Neural cell (in vitro differentiated cells): ENCODE results near the gene CDH3. TPM values are rescaled to one million over a fixed set of nuclear protein-coding genes. Genes with fewer than 3 reads are reported as not detected.

Experiments
- H2AFZ ChIP-seq: fragments of 200-600, 300-800 bp; sonication (generic), shearing (Covaris generic); 2 replicates; pipeline ENCODE4 v1.6.0; 2014; ENCODE audit warnings: low read depth, mild to moderate bottlenecking, antibody characterized with exemption, low read length, moderate library complexity
- H3F3A ChIP-seq: fragments of 200-600 bp; shearing (Covaris generic); 2 replicates; pipeline ENCODE4 v1.6.1; 2016; ENCODE audit warnings: mild to moderate bottlenecking, moderate library complexity, mixed read lengths, antibody characterized with exemption, low read length; ENCODE audit not compliant: insufficient read depth, poor library complexity, severe bottlenecking
- H3K27ac ChIP-seq: fragments of 200-600, 300-800 bp; sonication (generic), shearing (Covaris generic); 2 replicates; pipeline ENCODE4 v1.5.1; 2014; ENCODE audit warnings: mild to moderate bottlenecking, low read length, moderate library complexity
- H3K27me3 ChIP-seq: fragments of 300-800, 200-600 bp; sonication (generic), shearing (Covaris generic); 2 replicates; pipeline ENCODE4 v1.6.0; 2014; ENCODE audit warnings: mild to moderate bottlenecking, low read depth, low read length, moderate library complexity; ENCODE audit not compliant: insufficient read depth
- H3K36me3 ChIP-seq: fragments of 300-800, 200-600 bp; sonication (generic), shearing (Covaris generic); 2 replicates; pipeline ENCODE4 v1.5.1; 2014; ENCODE audit warnings: mild to moderate bottlenecking, antibody characterized with exemption, low read length, moderate library complexity; ENCODE audit not compliant: insufficient read depth
- H3K4me2 ChIP-seq: fragments of 300-800, 200-600 bp; sonication (generic), shearing (Covaris generic); 2 replicates; pipeline ENCODE4 v1.6.0; 2014; ENCODE audit warnings: mild to moderate bottlenecking, low read length
- H3K4me3 ChIP-seq: fragments of 300-800, 200-600 bp; sonication (generic), shearing (Covaris generic); 2 replicates; pipeline ENCODE4 v1.5.1; 2014; ENCODE audit warnings: mild to moderate bottlenecking, low read length, moderate library complexity
- H3K79me2 ChIP-seq: fragments of 200-600 bp; shearing (Covaris generic); replicated peaks from 2 replicates; pipeline ENCODE4 v1.6.0; 2014; ENCODE audit warnings: mild to moderate bottlenecking, low read length, moderate library complexity; ENCODE audit not compliant: insufficient read depth
- H3K9ac ChIP-seq: fragments of 300-800, 200-600 bp; sonication (generic), shearing (Covaris generic); 2 replicates; pipeline ENCODE4 v1.6.1; 2016; ENCODE audit warnings: mild to moderate bottlenecking, low read length, mixed read lengths
- H3K9me2 ChIP-seq: fragments of 200-600 bp; shearing (Covaris generic); 2 replicates; pipeline ENCODE4 v1.6.1; 2016; ENCODE audit warnings: mild to moderate bottlenecking, low read length, mixed read lengths; ENCODE audit not compliant: insufficient read depth
- H3K9me3 ChIP-seq: fragments of 200-600, 300-800 bp; sonication (generic), shearing (Covaris generic); 2 replicates; pipeline ENCODE4 v1.6.1; 2016; ENCODE audit warnings: mild to moderate bottlenecking, mixed run types, low read length, moderate library complexity, mixed read lengths
- H4K20me1 ChIP-seq: fragments of 200-600 bp; shearing (Covaris generic); 2 replicates; pipeline ENCODE4 v1.6.1; 2016; ENCODE audit warnings: mild to moderate bottlenecking, mixed run types; ENCODE audit not compliant: insufficient read depth
- EP300 ChIP-seq: fragments of 450-650 bp; conservative IDR thresholded peaks from 2 replicates; pipeline ENCODE4 v1.6.1; 2014; ENCODE audit warnings: antibody characterized with exemption, mild to moderate bottlenecking, moderate library complexity; ENCODE audit not compliant: poor library complexity, severe bottlenecking
- EZH2 ChIP-seq: fragments of 200-600, 300-800 bp; shearing (Covaris generic), sonication (generic); IDR thresholded peaks from 2 replicates; pipeline ENCODE4 v1.6.1; 2014; ENCODE audit warnings: antibody characterized with exemption, low read length, borderline replicate concordance, mild to moderate bottlenecking; ENCODE audit not compliant: insufficient read depth, poor library complexity, severe bottlenecking
- MXI1 ChIP-seq: fragments of 450-650 bp; conservative IDR thresholded peaks from 2 replicates; pipeline ENCODE4 v1.6.1; 2014; ENCODE audit warnings: antibody characterized with exemption, mild to moderate bottlenecking; ENCODE audit not compliant: poor library complexity, severe bottlenecking
- POLR2AphosphoS5 ChIP-seq: IDR thresholded peaks from 2 replicates; pipeline ENCODE4 v1.6.1; 2012
- RAD21 ChIP-seq: fragments of 450-650 bp; conservative IDR thresholded peaks from 2 replicates; pipeline ENCODE4 v1.6.1; 2014; ENCODE audit warnings: antibody characterized with exemption, mild to moderate bottlenecking, moderate library complexity
- SMC3 ChIP-seq: fragments of 450-650 bp; conservative IDR thresholded peaks from 2 replicates; pipeline ENCODE4 v1.6.1; 2014; ENCODE audit warnings: antibody characterized with exemption, mild to moderate bottlenecking, moderate library complexity; ENCODE audit not compliant: poor library complexity
- TAF1 ChIP-seq: IDR thresholded peaks from 2 replicates; pipeline ENCODE4 v1.6.1; 2012; ENCODE audit warnings: low read depth
- polyA plus RNA-seq: library from polyadenylated mRNA; depleted of rRNA; stranded (reverse); fragments of >200 nt; gene quantifications from 2 replicates; pipeline ENCODE4 v1.2.3, GENCODE V29; 2014
- TF ChIP-seq, protein P1 (sequence below): IDR thresholded peaks from 2 replicates; pipeline ENCODE4 v1.6.1; 2012; ENCODE audit warnings: borderline replicate concordance
- TF ChIP-seq, protein P2 (sequence below): fragments of 450-650 bp; IDR thresholded peaks from 2 replicates; pipeline ENCODE4 v1.5.1; 2014; ENCODE audit warnings: antibody characterized with exemption, mild to moderate bottlenecking, moderate library complexity; ENCODE audit not compliant: poor library complexity, severe bottlenecking

CDH3 gene
- polyA plus RNA-seq, 1 donor from 2014 or later, result 9.1 TPM

DNA sequence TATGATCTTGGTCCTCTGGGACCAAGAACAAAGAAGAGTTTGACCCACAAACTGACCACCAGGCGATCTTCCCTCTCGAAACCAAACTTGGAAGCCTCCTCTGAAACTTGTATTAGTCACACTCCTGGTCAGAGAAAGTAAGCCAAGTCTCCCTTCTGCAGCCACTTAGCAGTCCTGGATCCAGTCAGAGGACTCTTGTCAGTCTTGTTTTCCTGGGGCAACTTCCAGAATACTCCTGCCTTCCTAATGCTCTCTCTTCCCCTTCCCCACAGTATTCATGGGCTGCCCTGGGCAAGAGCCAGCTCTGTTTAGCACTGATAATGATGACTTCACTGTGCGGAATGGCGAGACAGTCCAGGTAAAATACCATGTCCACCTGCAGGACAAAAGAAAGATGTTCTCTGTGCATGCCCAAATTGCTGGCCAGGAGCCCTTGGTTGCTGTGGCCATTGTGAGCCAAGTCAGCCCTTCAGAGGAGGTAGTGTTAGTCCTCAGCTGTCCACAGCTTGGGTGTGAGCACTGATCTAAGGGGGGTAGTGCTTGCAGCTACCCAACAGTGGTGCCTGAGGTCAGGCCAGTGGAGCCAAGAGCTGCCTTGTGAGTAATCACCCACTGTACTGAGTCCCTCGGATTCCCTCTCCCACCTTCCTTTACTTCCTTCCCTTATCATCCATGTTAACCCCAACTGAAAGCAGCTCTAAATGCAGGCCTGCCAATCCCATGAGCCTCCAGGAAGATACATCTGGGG lies 31.2 kb downstream of the CDH3 start:
- Histone ChIP-seq H3K36me3 (no peaks in the 10 kb centered on the region), H3K9ac (no peak overlapping the region), H4K20me1 (no peaks in the 10 kb centered on the region), H3K9me2 (no peaks in the 10 kb centered on the region), H3K27me3 (no peaks in the 10 kb centered on the region), H3K27ac (no peak overlapping the region), H3F3A (no peaks in the 10 kb centered on the region), H3K9me3 (no peaks in the 10 kb centered on the region), H3K4me3 (no peak overlapping the region), H2AFZ (no peak overlapping the region), H3K79me2 (no peaks in the 10 kb centered on the region), H3K4me2 (no peak overlapping the region)
- TF ChIP-seq, protein P1, sequence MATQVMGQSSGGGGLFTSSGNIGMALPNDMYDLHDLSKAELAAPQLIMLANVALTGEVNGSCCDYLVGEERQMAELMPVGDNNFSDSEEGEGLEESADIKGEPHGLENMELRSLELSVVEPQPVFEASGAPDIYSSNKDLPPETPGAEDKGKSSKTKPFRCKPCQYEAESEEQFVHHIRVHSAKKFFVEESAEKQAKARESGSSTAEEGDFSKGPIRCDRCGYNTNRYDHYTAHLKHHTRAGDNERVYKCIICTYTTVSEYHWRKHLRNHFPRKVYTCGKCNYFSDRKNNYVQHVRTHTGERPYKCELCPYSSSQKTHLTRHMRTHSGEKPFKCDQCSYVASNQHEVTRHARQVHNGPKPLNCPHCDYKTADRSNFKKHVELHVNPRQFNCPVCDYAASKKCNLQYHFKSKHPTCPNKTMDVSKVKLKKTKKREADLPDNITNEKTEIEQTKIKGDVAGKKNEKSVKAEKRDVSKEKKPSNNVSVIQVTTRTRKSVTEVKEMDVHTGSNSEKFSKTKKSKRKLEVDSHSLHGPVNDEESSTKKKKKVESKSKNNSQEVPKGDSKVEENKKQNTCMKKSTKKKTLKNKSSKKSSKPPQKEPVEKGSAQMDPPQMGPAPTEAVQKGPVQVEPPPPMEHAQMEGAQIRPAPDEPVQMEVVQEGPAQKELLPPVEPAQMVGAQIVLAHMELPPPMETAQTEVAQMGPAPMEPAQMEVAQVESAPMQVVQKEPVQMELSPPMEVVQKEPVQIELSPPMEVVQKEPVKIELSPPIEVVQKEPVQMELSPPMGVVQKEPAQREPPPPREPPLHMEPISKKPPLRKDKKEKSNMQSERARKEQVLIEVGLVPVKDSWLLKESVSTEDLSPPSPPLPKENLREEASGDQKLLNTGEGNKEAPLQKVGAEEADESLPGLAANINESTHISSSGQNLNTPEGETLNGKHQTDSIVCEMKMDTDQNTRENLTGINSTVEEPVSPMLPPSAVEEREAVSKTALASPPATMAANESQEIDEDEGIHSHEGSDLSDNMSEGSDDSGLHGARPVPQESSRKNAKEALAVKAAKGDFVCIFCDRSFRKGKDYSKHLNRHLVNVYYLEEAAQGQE, result no peak
- TF ChIP-seq RAD21 (no peak), TAF1 (no peak), SMC3 (no peak), POLR2AphosphoS5 (no peak), EP300 (no peak), EZH2 (no peak), MXI1 (no peak)
- TF ChIP-seq, protein P2, sequence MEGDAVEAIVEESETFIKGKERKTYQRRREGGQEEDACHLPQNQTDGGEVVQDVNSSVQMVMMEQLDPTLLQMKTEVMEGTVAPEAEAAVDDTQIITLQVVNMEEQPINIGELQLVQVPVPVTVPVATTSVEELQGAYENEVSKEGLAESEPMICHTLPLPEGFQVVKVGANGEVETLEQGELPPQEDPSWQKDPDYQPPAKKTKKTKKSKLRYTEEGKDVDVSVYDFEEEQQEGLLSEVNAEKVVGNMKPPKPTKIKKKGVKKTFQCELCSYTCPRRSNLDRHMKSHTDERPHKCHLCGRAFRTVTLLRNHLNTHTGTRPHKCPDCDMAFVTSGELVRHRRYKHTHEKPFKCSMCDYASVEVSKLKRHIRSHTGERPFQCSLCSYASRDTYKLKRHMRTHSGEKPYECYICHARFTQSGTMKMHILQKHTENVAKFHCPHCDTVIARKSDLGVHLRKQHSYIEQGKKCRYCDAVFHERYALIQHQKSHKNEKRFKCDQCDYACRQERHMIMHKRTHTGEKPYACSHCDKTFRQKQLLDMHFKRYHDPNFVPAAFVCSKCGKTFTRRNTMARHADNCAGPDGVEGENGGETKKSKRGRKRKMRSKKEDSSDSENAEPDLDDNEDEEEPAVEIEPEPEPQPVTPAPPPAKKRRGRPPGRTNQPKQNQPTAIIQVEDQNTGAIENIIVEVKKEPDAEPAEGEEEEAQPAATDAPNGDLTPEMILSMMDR, result no peak

DNA sequence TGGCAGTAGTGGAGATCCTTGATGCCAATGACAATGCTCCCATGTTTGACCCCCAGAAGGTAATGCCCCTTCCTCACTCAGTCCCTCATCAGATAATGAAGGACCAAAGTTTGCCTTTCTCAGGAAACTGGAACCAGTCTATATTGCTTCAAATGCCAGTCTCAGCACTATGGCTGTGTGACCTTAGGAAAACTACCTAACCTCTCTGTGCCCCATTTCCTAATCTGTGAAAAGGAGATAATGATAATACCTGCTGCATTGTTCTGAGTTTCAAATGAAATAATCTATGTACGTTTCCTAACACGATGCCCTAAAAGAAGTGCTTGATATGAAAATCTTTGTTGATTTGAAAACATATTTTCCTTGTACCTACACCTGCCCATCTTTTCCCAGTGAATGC lies 35.9 kb downstream of the CDH3 start:
- Histone ChIP-seq H3K27me3 (no peaks in the 10 kb centered on the region), H3K9me3 (no peaks in the 10 kb centered on the region), H3K4me2 (no peak overlapping the region), H3K79me2 (no peaks in the 10 kb centered on the region), H3K36me3 (no peaks in the 10 kb centered on the region), H4K20me1 (no peaks in the 10 kb centered on the region), H3K9me2 (no peaks in the 10 kb centered on the region), H3K27ac (no peak overlapping the region), H3K9ac (no peak overlapping the region), H3F3A (no peaks in the 10 kb centered on the region), H3K4me3 (no peak overlapping the region), H2AFZ (no peak overlapping the region)
- TF ChIP-seq POLR2AphosphoS5 (no peak), MXI1 (no peak), EZH2 (no peak), RAD21 (no peak), TAF1 (no peak), SMC3 (no peak)
- TF ChIP-seq, protein P1, result no peak
- TF ChIP-seq, protein P2, result no peak
